GM21619 (cell line): ENCODE results near the gene TPRG1L.

Source experiments
- ATAC-seq: cut with Tn5 transposase; IDR thresholded peaks from one replicate; pipeline ENCODE4 v1.9.1; 2021; ENCODE audit not compliant: unreplicated experiment

TPRG1L gene

GRCh38 chr1:3659093-3659492 is 34.3 kb downstream of the TPRG1L start:
- ATAC-seq: no peak

GRCh38 chr1:3660704-3661103 is 35.9 kb downstream of the TPRG1L start:
- no peak for ATAC-seq

- no peak for ATAC-seq
Observed at GRCh38 chr1:3661631-3662030, 36.8 kb downstream of the TPRG1L start.

- no peak for ATAC-seq
Observed at GRCh38 chr1:3662080-3662671, 37.4 kb downstream of the TPRG1L start.

- ATAC-seq: no peak
Observed at GRCh38 chr1:3663999-3664699, 39.3 kb downstream of the TPRG1L start.

- no peak for ATAC-seq
Observed at GRCh38 chr1:3664700-3665375, 40.0 kb downstream of the TPRG1L start.

- no peak for ATAC-seq
Observed at GRCh38 chr1:3668148-3668547, 43.3 kb downstream of the TPRG1L start.

- no peak for ATAC-seq
Observed at GRCh38 chr1:3668585-3669300, 43.9 kb downstream of the TPRG1L start.

GRCh38 chr1:3669421-3669821 is 44.6 kb downstream of the TPRG1L start:
- no peak for ATAC-seq

- ATAC-seq: no peak
Observed at GRCh38 chr1:3669971-3670431, 45.2 kb downstream of the TPRG1L start.

- no peak for ATAC-seq
Observed at GRCh38 chr1:3670823-3671265, 46.0 kb downstream of the TPRG1L start.

GRCh38 chr1:3671371-3672180 is 46.8 kb downstream of the TPRG1L start:
- ATAC-seq: no peak

GRCh38 chr1:3672231-3672970 is 47.6 kb downstream of the TPRG1L start:
- no peak for ATAC-seq

- ATAC-seq: no peak
Observed at GRCh38 chr1:3672971-3673361, 48.2 kb downstream of the TPRG1L start.

GRCh38 chr1:3673381-3674099 is 48.7 kb downstream of the TPRG1L start:
- ATAC-seq: no peak

GRCh38 chr1:3674100-3675094 is 49.6 kb downstream of the TPRG1L start:
- ATAC-seq: no peak

- no peak for ATAC-seq
Observed at GRCh38 chr1:3675436-3675835, 50.6 kb downstream of the TPRG1L start.
